HepG2 (cell line): ENCODE measurements around the gene CHCHD1.

ENCODE experiments used
- EP300 ChIP-seq, 3 experiments: sonication (generic) in 1 of 3; formaldehyde crosslinking in 1 of 3; IDR thresholded peaks; 2 replicates each; pipeline versions ENCODE4 v1.5.1 to v1.6.1; 2011 to 2020; ENCODE audit warnings: low read depth in 2 of 3, low read length in 2 of 3, borderline replicate concordance in 1 of 3, improper control_type of control experiment in 1 of 3, mild to moderate bottlenecking in 1 of 3, missing genetic modification reagents in 1 of 3, moderate library complexity in 1 of 3
- EZH2 ChIP-seq: conservative IDR thresholded peaks from 2 replicates; pipeline ENCODE4 v1.6.1; 2012; ENCODE audit warnings: mild to moderate bottlenecking, low read depth, low read length, moderate library complexity
- KAT7 ChIP-seq: IDR thresholded peaks from 2 replicates; pipeline ENCODE4 v1.6.1; 2018; ENCODE audit warnings: borderline replicate concordance, missing compliant biosample characterization
- PCBP2 ChIP-seq: fragments of 200-400 bp; formaldehyde crosslinking; optimal IDR thresholded peaks from 2 replicates; pipeline ENCODE3; 2018; ENCODE audit warnings: low read length, low read depth; ENCODE audit not compliant: poor library complexity, severe bottlenecking
- RAD21 ChIP-seq: fragments of 450-650 bp; formaldehyde crosslinking; IDR thresholded peaks from 2 replicates; pipeline ENCODE4 v1.5.0; 2020; ENCODE audit warnings: mild to moderate bottlenecking
- RBM39 ChIP-seq: fragments of 200-400 bp; formaldehyde crosslinking; IDR thresholded peaks from one replicate; pipeline ENCODE4 v1.6.1; 2018; ENCODE audit warnings: antibody characterized with exemption, mild to moderate bottlenecking, low read depth, low read length; ENCODE audit not compliant: poor library complexity, severe bottlenecking
- ZBTB8A ChIP-seq: sonication (generic); formaldehyde crosslinking; IDR thresholded peaks from 2 replicates; pipeline ENCODE4 v1.4.0; 2020; ENCODE audit warnings: mild to moderate bottlenecking, low read depth, missing genetic modification reagents, borderline replicate concordance
- ZFP36 ChIP-seq: fragments of 150-350 bp; IDR thresholded peaks from 2 replicates; pipeline ENCODE4 v1.6.1; 2018; ENCODE audit warnings: borderline replicate concordance, low read length, low read depth; ENCODE audit not compliant: partially characterized antibody
- ZNF709 ChIP-seq: sonication (generic); formaldehyde crosslinking; IDR thresholded peaks from 2 replicates; pipeline ENCODE4 v1.5.0; 2020; ENCODE audit warnings: mild to moderate bottlenecking, missing genetic modification reagents
- ZNF816 ChIP-seq: sonication (generic); formaldehyde crosslinking; IDR thresholded peaks from 2 replicates; pipeline ENCODE4 v1.8.0; 2022; ENCODE audit warnings: missing genetic modification reagents, mild to moderate bottlenecking, borderline replicate concordance
- TF ChIP-seq, protein P1 (sequence below): sonication (generic); formaldehyde crosslinking; IDR thresholded peaks from 2 replicates; pipeline ENCODE4 v1.5.0; 2020; ENCODE audit warnings: mild to moderate bottlenecking, missing genetic modification reagents, moderate library complexity
- TF ChIP-seq, protein P2 (sequence below): sonication (generic); formaldehyde crosslinking; IDR thresholded peaks from 2 replicates; pipeline ENCODE4 v1.8.0; 2022; ENCODE audit warnings: missing genetic modification reagents, mild to moderate bottlenecking, borderline replicate concordance
- TF ChIP-seq, protein P3 (sequence below): sonication (generic); formaldehyde crosslinking; IDR thresholded peaks from 2 replicates; pipeline ENCODE4 v1.4.0; 2020; ENCODE audit warnings: mild to moderate bottlenecking, missing genetic modification reagents

DNA sequence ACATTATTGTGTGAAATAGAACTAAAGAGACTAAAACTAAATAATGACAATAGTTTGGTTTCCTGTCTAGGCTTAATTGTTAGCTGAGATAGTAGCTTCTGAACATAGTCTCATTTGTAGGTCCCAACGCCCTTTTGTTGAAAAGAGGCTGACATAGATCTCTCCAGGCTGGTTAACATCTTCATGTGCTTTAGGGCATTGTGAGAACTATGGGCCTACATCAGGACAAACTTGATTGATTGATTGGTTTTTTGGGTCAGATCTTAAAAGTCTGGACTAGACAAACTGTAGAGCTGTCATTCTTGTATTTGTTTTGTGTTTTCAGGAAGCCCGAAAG, 869 bp downstream of the CHCHD1 start:
- TF ChIP-seq ZBTB8A (no peak), ZFP36 (no peak), ZNF816 (no peak), ZNF709 (CRISPR knock-in tag) (no peak), KAT7 (CRISPR knock-in tag) (no peak), PCBP2 (no peak), EZH2 (no peak), EP300 (IDR thresholded peaks at IDR 0.05; ENCODE audit: low read depth in 2 of 2, low read length in 2 of 2) (no peak), EP300 (CRISPR knock-in tag; IDR thresholded peaks at IDR 0.05; ENCODE audit: borderline replicate concordance) (no peak), RBM39 (no peak), RAD21 (CRISPR knock-in tag) (no peak)
- TF ChIP-seq, protein P1, sequence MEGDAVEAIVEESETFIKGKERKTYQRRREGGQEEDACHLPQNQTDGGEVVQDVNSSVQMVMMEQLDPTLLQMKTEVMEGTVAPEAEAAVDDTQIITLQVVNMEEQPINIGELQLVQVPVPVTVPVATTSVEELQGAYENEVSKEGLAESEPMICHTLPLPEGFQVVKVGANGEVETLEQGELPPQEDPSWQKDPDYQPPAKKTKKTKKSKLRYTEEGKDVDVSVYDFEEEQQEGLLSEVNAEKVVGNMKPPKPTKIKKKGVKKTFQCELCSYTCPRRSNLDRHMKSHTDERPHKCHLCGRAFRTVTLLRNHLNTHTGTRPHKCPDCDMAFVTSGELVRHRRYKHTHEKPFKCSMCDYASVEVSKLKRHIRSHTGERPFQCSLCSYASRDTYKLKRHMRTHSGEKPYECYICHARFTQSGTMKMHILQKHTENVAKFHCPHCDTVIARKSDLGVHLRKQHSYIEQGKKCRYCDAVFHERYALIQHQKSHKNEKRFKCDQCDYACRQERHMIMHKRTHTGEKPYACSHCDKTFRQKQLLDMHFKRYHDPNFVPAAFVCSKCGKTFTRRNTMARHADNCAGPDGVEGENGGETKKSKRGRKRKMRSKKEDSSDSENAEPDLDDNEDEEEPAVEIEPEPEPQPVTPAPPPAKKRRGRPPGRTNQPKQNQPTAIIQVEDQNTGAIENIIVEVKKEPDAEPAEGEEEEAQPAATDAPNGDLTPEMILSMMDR (CRISPR knock-in tag) = no peak
- TF ChIP-seq, protein P2, sequence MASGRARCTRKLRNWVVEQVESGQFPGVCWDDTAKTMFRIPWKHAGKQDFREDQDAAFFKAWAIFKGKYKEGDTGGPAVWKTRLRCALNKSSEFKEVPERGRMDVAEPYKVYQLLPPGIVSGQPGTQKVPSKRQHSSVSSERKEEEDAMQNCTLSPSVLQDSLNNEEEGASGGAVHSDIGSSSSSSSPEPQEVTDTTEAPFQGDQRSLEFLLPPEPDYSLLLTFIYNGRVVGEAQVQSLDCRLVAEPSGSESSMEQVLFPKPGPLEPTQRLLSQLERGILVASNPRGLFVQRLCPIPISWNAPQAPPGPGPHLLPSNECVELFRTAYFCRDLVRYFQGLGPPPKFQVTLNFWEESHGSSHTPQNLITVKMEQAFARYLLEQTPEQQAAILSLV (CRISPR knock-in tag) = no peak
- TF ChIP-seq, protein P3, sequence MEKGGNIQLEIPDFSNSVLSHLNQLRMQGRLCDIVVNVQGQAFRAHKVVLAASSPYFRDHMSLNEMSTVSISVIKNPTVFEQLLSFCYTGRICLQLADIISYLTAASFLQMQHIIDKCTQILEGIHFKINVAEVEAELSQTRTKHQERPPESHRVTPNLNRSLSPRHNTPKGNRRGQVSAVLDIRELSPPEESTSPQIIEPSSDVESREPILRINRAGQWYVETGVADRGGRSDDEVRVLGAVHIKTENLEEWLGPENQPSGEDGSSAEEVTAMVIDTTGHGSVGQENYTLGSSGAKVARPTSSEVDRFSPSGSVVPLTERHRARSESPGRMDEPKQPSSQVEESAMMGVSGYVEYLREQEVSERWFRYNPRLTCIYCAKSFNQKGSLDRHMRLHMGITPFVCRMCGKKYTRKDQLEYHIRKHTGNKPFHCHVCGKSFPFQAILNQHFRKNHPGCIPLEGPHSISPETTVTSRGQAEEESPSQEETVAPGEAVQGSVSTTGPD = no peak
